ENCODE data around the gene MGMT.

Gene MGMT

DNA sequence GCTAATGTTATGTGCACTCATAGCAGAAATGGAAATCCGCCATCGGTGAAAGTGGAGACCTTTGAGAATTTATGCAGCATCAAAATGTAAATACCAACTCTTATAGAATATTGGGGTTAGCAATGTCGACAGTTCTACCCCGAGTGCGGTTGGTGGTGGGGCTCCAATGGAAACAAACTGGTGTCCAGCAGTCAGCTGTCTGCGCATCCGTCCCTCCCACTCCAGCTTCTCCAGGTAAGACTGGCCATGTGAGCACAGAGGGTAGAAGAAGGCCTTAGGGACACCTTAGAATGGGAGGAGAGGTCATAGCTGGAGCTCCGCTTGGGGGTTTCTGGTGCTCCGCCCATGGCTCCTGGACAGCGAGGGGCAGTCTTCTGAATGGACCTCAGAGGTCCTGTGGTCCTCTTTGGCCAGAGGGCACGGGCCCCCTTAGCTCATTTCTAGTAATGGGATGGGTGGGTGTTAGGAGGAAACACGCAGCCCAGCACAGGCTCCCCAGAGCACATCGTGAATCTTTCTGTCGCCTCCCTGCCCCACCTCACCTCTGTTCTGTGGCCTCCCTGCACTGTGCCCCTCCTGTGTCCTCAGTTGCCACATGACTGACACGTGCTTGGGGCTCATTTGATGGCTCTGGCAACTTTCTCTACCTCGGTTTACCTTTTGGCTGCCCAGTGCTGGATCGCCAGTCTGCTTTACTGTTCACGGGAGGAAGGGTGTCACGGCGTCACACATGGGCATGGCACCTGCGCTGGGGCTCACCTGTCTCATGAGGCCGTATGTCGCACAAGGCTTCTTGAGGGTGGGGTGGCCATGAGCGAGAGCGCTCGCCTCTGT, 50.0 kb downstream of the MGMT start:
- H3K36me3 ChIP-seq (ENCODE audit: control insufficient read depth, insufficient read depth, low read length): no peaks in the 10 kb centered on the region
- 91% methylated on average over 26 of the region's 26 CpGs for WGBS, 2 experiments
- H3K9me3 ChIP-seq (ENCODE audit: control insufficient read depth, low read length): no peaks in the 10 kb centered on the region
- no peak overlapping the region for H3K27ac ChIP-seq (ENCODE audit: insufficient read depth, low read depth, low read length, poor library complexity, severe bottlenecking)
- H3K4me3 ChIP-seq (ENCODE audit: insufficient read depth, low read depth, low read length): no peak overlapping the region
- no peaks in the 10 kb centered on the region for H3K27me3 ChIP-seq (ENCODE audit: control insufficient read depth, insufficient read depth, low read length, poor library complexity, severe bottlenecking)
- peaks cover 3% of the 10 kb centered on the region for H3K4me1 ChIP-seq (ENCODE audit: control insufficient read depth, insufficient read depth, low read length)

DNA sequence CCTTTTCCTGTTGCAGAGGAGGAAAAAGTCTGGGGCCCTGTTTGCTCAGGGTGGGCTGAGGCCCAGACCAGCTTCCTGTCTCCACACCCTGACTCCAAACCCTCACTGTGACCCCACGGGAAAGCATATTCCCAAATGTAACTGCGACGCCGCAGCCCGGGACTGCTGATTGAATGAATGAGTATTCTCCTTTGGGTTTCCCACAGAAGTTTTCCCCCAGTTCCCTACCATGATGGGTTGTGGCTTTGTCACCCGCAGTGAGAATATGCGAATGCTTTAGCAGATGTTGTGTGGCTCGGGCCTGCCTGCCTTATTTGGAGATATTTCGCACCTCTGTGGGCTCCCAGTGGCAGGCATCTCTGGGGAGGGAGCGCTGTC, 50.6 kb downstream of the MGMT start:
- Histone ChIP-seq H3K27me3 (ENCODE audit: control insufficient read depth, insufficient read depth, low read length, poor library complexity, severe bottlenecking) (no peaks in the 10 kb centered on the region), H3K9me3 (ENCODE audit: control insufficient read depth, low read length) (no peaks in the 10 kb centered on the region), H3K27ac (ENCODE audit: insufficient read depth, low read depth, low read length, poor library complexity, severe bottlenecking) (no peak overlapping the region), H3K36me3 (ENCODE audit: control insufficient read depth, insufficient read depth, low read length) (no peaks in the 10 kb centered on the region), H3K4me3 (ENCODE audit: insufficient read depth, low read depth, low read length) (no peak overlapping the region), H3K4me1 (ENCODE audit: control insufficient read depth, insufficient read depth, low read length) (peaks cover 4% of the 10 kb centered on the region)
- WGBS, 2 experiments: 88 to 92% methylated on average over 10 of the region's 10 CpGs

DNA sequence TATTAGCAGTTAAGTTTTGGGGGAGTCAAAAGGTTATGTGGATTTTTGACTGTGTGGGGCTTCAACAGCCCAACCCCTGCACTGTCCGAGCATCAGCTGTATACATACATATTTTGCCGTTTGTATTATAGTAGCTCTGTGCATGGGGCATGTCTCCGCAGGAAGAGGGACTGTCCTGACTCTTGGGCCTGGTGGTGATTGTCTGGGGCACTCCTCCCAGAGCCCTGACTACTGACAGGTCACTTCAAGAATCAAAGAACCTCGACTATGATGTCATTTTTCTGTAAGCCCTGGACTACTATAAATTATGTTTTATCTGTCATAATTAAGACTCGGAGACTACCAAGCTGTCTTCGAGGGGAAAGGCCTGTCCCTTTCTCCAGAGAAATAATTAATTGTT, 51.8 kb downstream of the MGMT start:
- WGBS, 2 experiments: 77 to 78% methylated on average over 6 of the region's 6 CpGs
- no peaks in the 10 kb centered on the region for H3K36me3 ChIP-seq (ENCODE audit: control insufficient read depth, insufficient read depth, low read length)
- no peak overlapping the region for H3K27ac ChIP-seq (ENCODE audit: insufficient read depth, low read depth, low read length, poor library complexity, severe bottlenecking)
- H3K4me3 ChIP-seq (ENCODE audit: insufficient read depth, low read depth, low read length): no peak overlapping the region
- peaks cover 4% of the 10 kb centered on the region for H3K4me1 ChIP-seq (ENCODE audit: control insufficient read depth, insufficient read depth, low read length)
- no peaks in the 10 kb centered on the region for H3K9me3 ChIP-seq (ENCODE audit: control insufficient read depth, low read length)
- no peaks in the 10 kb centered on the region for H3K27me3 ChIP-seq (ENCODE audit: control insufficient read depth, insufficient read depth, low read length, poor library complexity, severe bottlenecking)

DNA sequence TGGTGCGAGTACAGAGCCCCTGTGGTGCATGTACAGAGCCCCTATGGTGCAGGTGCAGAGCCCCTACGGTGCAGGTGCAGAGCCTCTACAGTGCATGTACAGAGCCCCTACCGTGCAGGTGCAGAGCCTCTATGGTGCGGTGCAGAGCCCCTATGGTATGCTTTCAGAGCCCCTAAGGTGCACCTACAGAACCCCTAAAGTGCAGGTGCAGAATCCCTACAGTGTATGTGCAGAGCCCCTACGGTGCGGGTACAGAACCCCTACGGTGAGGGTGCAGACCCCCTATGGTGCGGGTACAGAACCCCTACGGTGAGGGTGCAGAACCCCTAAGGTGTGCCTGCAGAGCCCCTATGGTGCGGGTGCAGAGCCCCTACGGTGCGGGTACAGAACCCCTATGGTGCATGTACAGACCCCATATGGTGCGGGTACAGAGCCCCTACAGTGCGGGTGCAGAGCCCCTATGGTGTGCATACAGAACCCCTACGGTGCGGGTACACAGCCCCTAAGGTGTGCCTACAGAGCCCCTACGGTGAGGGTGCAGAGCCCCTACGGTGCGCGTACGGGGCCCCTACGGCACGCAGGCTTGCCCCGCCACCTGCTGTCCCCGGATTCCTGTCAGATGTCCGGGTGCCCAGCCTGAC, 53.5 kb downstream of the MGMT start:
- Histone ChIP-seq H3K4me1 (ENCODE audit: control insufficient read depth, insufficient read depth, low read length) (peaks cover 4% of the 10 kb centered on the region), H3K4me3 (ENCODE audit: insufficient read depth, low read depth, low read length) (no peak overlapping the region), H3K9me3 (ENCODE audit: control insufficient read depth, low read length) (no peaks in the 10 kb centered on the region), H3K27ac (ENCODE audit: insufficient read depth, low read depth, low read length, poor library complexity, severe bottlenecking) (no peak overlapping the region), H3K36me3 (ENCODE audit: control insufficient read depth, insufficient read depth, low read length) (no peaks in the 10 kb centered on the region), H3K27me3 (ENCODE audit: control insufficient read depth, insufficient read depth, low read length, poor library complexity, severe bottlenecking) (no peaks in the 10 kb centered on the region)
- WGBS, 2 experiments: 96% methylated on average over 26 of the region's 26 CpGs

DNA sequence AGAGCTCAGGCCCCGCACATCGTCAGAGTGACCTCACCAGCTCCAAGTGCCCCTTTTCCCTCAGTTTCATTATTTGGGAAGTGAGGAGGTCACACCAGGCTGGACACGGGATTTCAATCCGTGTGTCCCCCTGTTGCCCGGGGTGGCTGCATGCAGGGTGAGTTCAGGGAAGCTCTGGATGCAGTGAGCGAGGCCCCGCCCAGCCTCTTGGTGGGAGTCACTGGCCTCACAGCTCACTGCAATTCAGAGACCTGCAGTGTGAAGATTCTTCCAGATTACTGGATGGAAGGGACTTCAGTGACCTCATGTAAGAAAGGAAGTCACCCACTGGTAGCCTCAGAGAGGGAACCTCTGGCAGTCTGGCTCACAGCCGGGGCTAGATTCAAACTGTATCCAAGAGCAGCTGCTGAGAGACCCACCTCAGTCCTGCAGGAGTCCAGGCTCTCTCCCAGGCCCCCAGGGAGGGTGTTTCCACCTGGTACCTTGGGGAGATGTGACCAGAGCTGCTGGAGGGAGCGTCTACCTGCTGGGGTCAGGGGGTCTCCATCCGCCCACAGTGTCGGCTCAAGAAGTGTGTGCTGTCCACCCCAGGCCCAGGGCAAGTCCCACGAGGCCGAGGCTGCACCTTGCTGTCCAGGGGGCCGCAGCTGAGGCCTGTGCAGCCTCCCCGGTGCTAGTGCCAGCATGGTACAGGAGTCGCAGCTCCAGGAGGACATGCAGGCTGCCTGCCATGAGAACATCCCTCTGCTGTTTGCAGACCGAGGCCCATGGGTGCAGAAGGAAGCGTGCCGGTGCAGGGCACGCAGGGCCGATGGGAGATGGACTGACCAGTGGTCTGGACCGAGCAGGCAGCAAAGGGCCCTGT, 54.4 kb downstream of the MGMT start:
- H3K4me3 ChIP-seq (ENCODE audit: insufficient read depth, low read depth, low read length): no peak overlapping the region
- peaks cover 4% of the 10 kb centered on the region for H3K4me1 ChIP-seq (ENCODE audit: control insufficient read depth, insufficient read depth, low read length)
- 92% methylated on average over 22 of the region's 22 CpGs for WGBS, 2 experiments
- no peak overlapping the region for H3K27ac ChIP-seq (ENCODE audit: insufficient read depth, low read depth, low read length, poor library complexity, severe bottlenecking)
- H3K36me3 ChIP-seq (ENCODE audit: control insufficient read depth, insufficient read depth, low read length): no peaks in the 10 kb centered on the region
- no peaks in the 10 kb centered on the region for H3K9me3 ChIP-seq (ENCODE audit: control insufficient read depth, low read length)
- no peaks in the 10 kb centered on the region for H3K27me3 ChIP-seq (ENCODE audit: control insufficient read depth, insufficient read depth, low read length, poor library complexity, severe bottlenecking)

DNA sequence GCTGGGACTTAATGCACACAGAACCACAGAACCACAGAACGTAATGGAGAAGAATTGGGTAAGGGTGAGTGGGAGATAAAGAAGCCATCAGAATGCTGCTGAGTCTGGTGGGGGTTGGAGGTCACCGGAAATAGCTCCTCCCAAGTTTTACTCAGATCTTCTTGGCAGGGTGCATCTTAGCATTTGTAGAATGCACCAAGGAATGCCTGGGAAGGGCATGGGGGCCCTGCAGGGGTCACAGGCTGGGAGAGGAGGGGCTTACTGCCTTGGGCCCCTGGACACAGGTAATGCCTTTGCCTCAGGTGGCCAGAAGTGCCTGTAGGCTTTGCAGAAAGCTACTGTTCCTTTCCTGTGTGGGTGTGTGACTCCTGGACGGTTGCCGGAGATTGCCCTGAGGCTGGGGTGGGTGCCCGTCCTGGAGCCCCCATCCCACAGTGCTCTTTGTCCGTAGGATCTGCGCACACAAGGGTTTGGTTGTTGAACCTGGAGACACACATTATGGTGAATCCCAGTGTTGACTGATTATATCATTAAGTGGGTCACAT, 55.1 kb downstream of the MGMT start:
- Histone ChIP-seq H3K27me3 (ENCODE audit: control insufficient read depth, insufficient read depth, low read length, poor library complexity, severe bottlenecking) (no peaks in the 10 kb centered on the region), H3K36me3 (ENCODE audit: control insufficient read depth, insufficient read depth, low read length) (no peaks in the 10 kb centered on the region), H3K27ac (ENCODE audit: insufficient read depth, low read depth, low read length, poor library complexity, severe bottlenecking) (no peak overlapping the region), H3K9me3 (ENCODE audit: control insufficient read depth, low read length) (no peaks in the 10 kb centered on the region), H3K4me1 (ENCODE audit: control insufficient read depth, insufficient read depth, low read length) (peaks cover 4% of the 10 kb centered on the region), H3K4me3 (ENCODE audit: insufficient read depth, low read depth, low read length) (no peak overlapping the region)
- WGBS, 2 experiments: 82 to 84% methylated on average over 7 of the region's 7 CpGs

DNA sequence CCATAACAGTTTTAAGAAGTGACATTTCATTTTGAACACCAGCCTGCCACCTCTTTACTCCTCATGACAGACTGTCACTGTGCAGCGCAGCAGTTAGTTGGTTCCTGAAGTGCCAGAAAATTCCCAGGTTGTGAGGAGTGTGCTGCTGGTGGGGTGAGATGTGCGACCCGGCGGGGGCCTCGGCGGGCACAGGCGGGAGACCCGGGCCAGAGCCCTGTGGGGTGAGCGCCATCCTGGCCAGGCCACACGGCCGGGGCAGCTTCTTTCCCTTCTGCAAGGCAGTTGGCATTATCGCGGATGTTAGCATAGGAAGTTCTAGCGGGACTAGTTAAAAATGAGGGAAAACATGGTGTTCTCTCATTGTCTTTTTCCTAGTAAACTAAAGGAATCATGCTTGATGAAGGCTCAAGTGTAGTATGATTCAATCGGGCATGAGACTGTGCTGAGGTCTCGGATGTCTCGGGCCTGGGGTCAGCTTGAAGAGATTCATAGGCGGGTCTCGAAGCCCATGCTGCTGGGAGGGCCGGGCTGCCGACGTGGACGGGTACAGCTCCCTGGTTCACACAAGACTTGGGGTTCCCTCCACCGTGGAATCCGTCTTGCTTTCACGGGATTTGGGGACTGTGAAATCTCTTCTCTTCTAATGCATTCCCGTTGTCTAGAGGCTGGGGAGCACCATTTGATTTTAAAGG, 56.1 kb downstream of the MGMT start:
- no peaks in the 10 kb centered on the region for H3K36me3 ChIP-seq (ENCODE audit: control insufficient read depth, insufficient read depth, low read length)
- peaks cover 4% of the 10 kb centered on the region for H3K4me1 ChIP-seq (ENCODE audit: control insufficient read depth, insufficient read depth, low read length)
- no peaks in the 10 kb centered on the region for H3K27me3 ChIP-seq (ENCODE audit: control insufficient read depth, insufficient read depth, low read length, poor library complexity, severe bottlenecking)
- H3K4me3 ChIP-seq (ENCODE audit: insufficient read depth, low read depth, low read length): no peak overlapping the region
- no peaks in the 10 kb centered on the region for H3K9me3 ChIP-seq (ENCODE audit: control insufficient read depth, low read length)
- WGBS, 2 experiments: 91 to 93% methylated on average over 27 of the region's 27 CpGs
- no peak overlapping the region for H3K27ac ChIP-seq (ENCODE audit: insufficient read depth, low read depth, low read length, poor library complexity, severe bottlenecking)

DNA sequence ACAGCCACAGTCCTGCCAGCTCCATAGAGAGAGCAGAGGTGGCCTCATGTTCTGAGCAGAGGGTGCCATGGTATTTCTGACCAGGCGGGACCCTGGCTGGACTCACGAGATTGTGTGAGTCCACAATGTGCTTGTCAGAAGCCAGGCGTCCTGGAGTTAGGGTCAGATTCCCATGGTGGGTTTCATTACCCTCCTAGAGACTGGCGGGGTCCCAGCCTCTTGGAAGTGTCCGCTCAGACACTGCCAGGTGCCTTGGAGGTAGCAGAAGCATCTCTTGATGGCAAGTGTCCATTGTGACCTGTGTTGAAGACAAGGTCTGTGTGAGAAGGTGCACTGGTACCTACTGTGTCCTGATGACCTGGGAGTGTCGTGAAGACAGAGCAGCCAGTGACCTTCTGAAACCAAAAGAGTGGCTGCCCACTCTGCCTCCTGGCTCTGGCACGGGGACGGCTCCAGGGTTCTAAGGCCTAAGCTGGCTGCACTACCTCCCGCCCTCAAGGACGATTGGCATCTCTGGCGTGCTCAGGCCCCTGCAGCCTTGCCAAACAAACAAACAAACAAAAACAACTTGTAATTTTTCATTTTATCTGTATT, 56.8 kb downstream of the MGMT start:
- WGBS, 2 experiments: 85 to 86% methylated on average over 11 of the region's 11 CpGs
- Histone ChIP-seq H3K9me3 (ENCODE audit: control insufficient read depth, low read length) (no peaks in the 10 kb centered on the region), H3K27me3 (ENCODE audit: control insufficient read depth, insufficient read depth, low read length, poor library complexity, severe bottlenecking) (no peaks in the 10 kb centered on the region), H3K36me3 (ENCODE audit: control insufficient read depth, insufficient read depth, low read length) (no peaks in the 10 kb centered on the region), H3K27ac (ENCODE audit: insufficient read depth, low read depth, low read length, poor library complexity, severe bottlenecking) (no peak overlapping the region), H3K4me3 (ENCODE audit: insufficient read depth, low read depth, low read length) (no peak overlapping the region), H3K4me1 (ENCODE audit: control insufficient read depth, insufficient read depth, low read length) (peaks cover 4% of the 10 kb centered on the region)

DNA sequence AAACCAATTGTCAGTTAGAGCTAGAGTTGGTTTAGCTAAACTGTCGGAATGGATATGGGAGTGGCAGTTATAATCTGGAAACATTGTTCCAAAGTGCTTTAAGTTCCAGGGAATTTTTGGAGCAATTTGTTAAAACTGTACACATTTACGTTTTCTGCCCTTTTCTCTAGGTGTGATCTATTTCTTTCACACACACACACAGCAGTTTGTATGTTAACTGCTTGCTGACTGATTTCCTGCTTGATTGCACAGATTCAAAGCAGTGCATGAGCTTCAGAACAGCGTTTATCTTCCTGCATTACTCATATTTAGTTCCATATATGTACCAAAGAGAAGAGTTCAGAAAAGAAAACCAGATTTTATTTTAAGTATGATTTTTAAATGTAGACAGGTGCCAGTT, 57.9 kb downstream of the MGMT start:
- Histone ChIP-seq H3K4me3 (ENCODE audit: insufficient read depth, low read depth, low read length) (no peak overlapping the region), H3K4me1 (ENCODE audit: control insufficient read depth, insufficient read depth, low read length) (peaks cover 4% of the 10 kb centered on the region), H3K27ac (ENCODE audit: insufficient read depth, low read depth, low read length, poor library complexity, severe bottlenecking) (no peak overlapping the region), H3K27me3 (ENCODE audit: control insufficient read depth, insufficient read depth, low read length, poor library complexity, severe bottlenecking) (no peaks in the 10 kb centered on the region), H3K9me3 (ENCODE audit: control insufficient read depth, low read length) (no peaks in the 10 kb centered on the region), H3K36me3 (ENCODE audit: control insufficient read depth, insufficient read depth, low read length) (no peaks in the 10 kb centered on the region)
- WGBS, 2 experiments: 90 to 95% methylated on average over 2 to 3 of the region's 3 CpGs

Measured in ectodermal cell (in vitro differentiated cells).